Sigmoid colon (tissue), 7 donors: ENCODE data around the gene TMEM201. TPM values are rescaled to one million over a fixed set of nuclear protein-coding genes. Genes with fewer than 3 reads are reported as not detected.

Source experiments
- DNase-seq: peaks from one replicate; pipeline ENCODE4 v3.0.0-alpha.2; 2019
- H3K27ac ChIP-seq, 4 donors: fragments of 200-600 bp; sonication (generic); one replicate each; pipeline ENCODE4 v1.5.1; 2016 to 2019; ENCODE audit warnings: mild to moderate bottlenecking in 1 of 4
- H3K27me3 ChIP-seq, 3 donors: fragments of 200-600 bp; sonication (generic); one replicate each; pipeline ENCODE4 v1.5.1; 2019; ENCODE audit warnings: mild to moderate bottlenecking in 1 of 3
- H3K36me3 ChIP-seq, 4 donors: fragments of 200-600 bp; sonication (generic); one replicate each; pipeline ENCODE4 v1.5.1; 2016 to 2019
- H3K4me1 ChIP-seq, 4 donors: fragments of 200-600 bp; sonication (generic); one replicate each; pipeline ENCODE4 v1.5.1; 2017 to 2019
- H3K4me3 ChIP-seq, 4 donors: fragments of 200-600 bp; sonication (generic); one replicate each; pipeline ENCODE4 v1.5.1; 2017 to 2019; ENCODE audit warnings: mild to moderate bottlenecking in 2 of 4, moderate library complexity in 1 of 4
- H3K9me3 ChIP-seq, 4 donors: fragments of 200-600 bp in 3 of 4; sonication (generic) in 3 of 4; one replicate each; pipeline versions ENCODE4 v1.5.1 to v1.6.1; 2013 to 2019
- EP300 ChIP-seq, 4 donors: sonication (generic); formaldehyde crosslinking; IDR thresholded peaks; one replicate each; pipeline ENCODE4 v1.6.1; 2017; ENCODE audit warnings: antibody characterized with exemption in 4 of 4
- POLR2A ChIP-seq, 2 donors: fragments of 450-650 bp; IDR thresholded peaks; one replicate each; pipeline ENCODE4 v1.6.1; 2016; ENCODE audit warnings: antibody characterized with exemption in 2 of 2, mild to moderate bottlenecking in 2 of 2, moderate library complexity in 2 of 2
- POLR2AphosphoS5 ChIP-seq, 4 donors: sonication (generic); formaldehyde crosslinking; IDR thresholded peaks; one replicate each; pipeline ENCODE4 v1.6.1; 2017; ENCODE audit warnings: antibody characterized with exemption in 4 of 4
- WGBS, 2 donors: extraction: QIAGEN DNeasy Blood & Tissue Kit; methylation state at CpG; one replicate each; pipeline ENCODE4 v1.1.7; 2013; 5-methylcytosine and 5-hydroxymethylcytosine counted together
- intact Hi-C: fragments of 100-400 bp; cut with DNase I; formaldehyde crosslinking; loops from one replicate; pipeline ENCODE4 v1.15.1; 2023
- polyA plus RNA-seq, 3 donors: library from polyadenylated mRNA; stranded (reverse); fragments of 200-250 nt; gene quantifications; one replicate each; pipeline ENCODE4 v1.2.3, GENCODE V29; 2013
- total RNA-seq, 4 donors: library from RNA; depleted of rRNA; stranded (reverse); fragments of >200 nt; gene quantifications; one replicate each; pipeline ENCODE4 v1.1.0, GENCODE V29; 2016
- TF ChIP-seq, protein P1 (sequence below), 4 experiments: fragments of 450-650 bp in 3 of 4; fragments of 200-600 bp in 1 of 4; IDR thresholded peaks; one replicate each; pipeline ENCODE4 v1.5.1; 2016 to 2019; ENCODE audit warnings: antibody characterized with exemption in 4 of 4, mild to moderate bottlenecking in 3 of 4, moderate library complexity in 2 of 4
- donor health status: healthy with polysubstance abuse.
- donor health status: Bipolar disorder and iron deficiency.
- donor health status: healthy.

Gene TMEM201
- total and polyA plus RNA-seq, 7 donors = 0.23 to 7.4 (median 3.6) TPM

DNA sequence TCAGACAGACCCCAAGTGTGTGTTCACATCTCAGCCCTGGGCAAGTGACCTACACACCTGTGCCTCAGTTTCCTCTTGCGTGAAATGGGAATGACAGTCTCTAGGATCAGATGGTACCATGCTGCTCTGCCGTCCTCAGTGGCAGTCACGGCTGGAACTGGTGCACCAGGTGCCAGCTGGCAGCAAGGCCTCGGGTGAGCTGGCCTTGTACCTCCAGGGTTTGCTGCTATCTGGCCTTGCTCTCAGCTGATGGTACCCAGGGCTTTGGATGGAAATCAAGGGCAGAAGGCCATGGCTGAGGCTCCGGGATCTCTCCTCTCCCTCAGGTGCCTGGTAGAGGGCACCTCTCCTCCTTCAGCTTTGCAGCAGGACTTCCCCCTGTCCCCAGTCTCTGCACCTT is 21.3 kb downstream of the TMEM201 start:
- peaks cover 9 to 72% (median 17%) of the 10 kb centered on the region in 4 donors for H3K36me3 ChIP-seq
- TF ChIP-seq, protein P1, sequence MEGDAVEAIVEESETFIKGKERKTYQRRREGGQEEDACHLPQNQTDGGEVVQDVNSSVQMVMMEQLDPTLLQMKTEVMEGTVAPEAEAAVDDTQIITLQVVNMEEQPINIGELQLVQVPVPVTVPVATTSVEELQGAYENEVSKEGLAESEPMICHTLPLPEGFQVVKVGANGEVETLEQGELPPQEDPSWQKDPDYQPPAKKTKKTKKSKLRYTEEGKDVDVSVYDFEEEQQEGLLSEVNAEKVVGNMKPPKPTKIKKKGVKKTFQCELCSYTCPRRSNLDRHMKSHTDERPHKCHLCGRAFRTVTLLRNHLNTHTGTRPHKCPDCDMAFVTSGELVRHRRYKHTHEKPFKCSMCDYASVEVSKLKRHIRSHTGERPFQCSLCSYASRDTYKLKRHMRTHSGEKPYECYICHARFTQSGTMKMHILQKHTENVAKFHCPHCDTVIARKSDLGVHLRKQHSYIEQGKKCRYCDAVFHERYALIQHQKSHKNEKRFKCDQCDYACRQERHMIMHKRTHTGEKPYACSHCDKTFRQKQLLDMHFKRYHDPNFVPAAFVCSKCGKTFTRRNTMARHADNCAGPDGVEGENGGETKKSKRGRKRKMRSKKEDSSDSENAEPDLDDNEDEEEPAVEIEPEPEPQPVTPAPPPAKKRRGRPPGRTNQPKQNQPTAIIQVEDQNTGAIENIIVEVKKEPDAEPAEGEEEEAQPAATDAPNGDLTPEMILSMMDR (IDR thresholded peaks at IDR 0.05) = no peak
- TF ChIP-seq POLR2A (IDR thresholded peaks at IDR 0.05) (no peak), EP300 (IDR thresholded peaks at IDR 0.05) (no peak), POLR2AphosphoS5 (IDR thresholded peaks at IDR 0.05) (no peak)

DNA sequence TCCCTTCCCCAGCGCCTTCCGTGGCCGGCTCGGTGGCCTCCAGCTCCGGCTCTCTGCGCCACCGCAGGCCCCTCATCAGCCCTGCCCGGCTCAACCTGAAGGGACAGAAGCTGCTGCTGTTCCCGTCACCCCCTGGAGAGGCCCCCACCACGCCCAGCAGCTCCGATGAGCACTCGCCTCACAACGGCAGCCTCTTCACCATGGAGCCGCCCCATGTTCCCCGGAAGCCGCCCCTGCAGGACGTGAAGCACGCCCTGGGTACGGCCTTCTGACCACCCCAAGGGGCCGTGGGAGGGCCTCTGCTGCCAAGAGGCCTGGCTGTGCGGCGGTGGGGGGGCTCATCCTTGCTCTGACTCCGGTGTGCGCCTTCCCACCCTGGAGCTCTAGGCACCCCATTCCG is 21.8 kb downstream of the TMEM201 start:
- intact Hi-C loops = no loop called here
- no peak overlapping the region for H3K4me3 ChIP-seq
- H3K27me3 ChIP-seq = no peaks in the 10 kb centered on the region
- peaks cover 9 to 71% (median 17%) of the 10 kb centered on the region in 4 donors for H3K36me3 ChIP-seq
- H3K9me3 ChIP-seq = no peaks in the 10 kb centered on the region
- no peaks in the 10 kb centered on the region for H3K4me1 ChIP-seq
- WGBS, 2 donors = 91 to 92% methylated on average over 25 of the region's 25 CpGs
- no peak overlapping the region for H3K27ac ChIP-seq
- no peak for DNase-seq
- TF ChIP-seq, protein P1 (IDR thresholded peaks at IDR 0.05) = no peak
- TF ChIP-seq POLR2A (IDR thresholded peaks at IDR 0.05) = no peak
- TF ChIP-seq EP300 (IDR thresholded peaks at IDR 0.05) = no peak
- no peak for TF ChIP-seq POLR2AphosphoS5 (IDR thresholded peaks at IDR 0.05)

More for the DNA sequence above, 21.3 kb downstream of the TMEM201 start:
- no peaks in the 10 kb centered on the region for H3K9me3 ChIP-seq
- no peaks in the 10 kb centered on the region for H3K27me3 ChIP-seq
- H3K4me1 ChIP-seq = no peaks in the 10 kb centered on the region
- H3K4me3 ChIP-seq = no peak overlapping the region
- intact Hi-C loops = no loop called here
- WGBS, 2 donors = 93 to 94% methylated on average over 5 of the region's 5 CpGs
- no peak overlapping the region for H3K27ac ChIP-seq
- no peak for DNase-seq

DNA sequence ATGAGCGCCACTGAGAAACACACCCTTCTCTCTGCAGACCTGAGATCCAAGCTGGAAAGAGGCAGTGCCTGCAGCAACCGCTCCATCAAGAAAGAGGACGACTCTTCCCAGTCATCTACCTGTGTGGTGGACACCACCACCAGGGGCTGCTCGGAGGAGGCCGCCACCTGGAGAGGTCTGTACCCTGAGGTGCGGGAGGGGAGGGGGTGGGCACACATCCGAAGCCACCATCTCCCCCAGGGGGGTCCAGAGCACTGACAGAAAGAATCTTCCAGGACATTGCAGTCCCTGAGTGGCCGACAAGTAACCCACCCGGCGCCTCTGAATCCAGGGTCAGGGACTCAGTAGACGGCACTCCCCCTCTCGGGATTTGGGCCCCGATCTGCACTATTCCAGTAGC is 23.0 kb downstream of the TMEM201 start:
- intact Hi-C loops = no loop called here
- no peak overlapping the region for H3K27ac ChIP-seq
- no peaks in the 10 kb centered on the region for H3K27me3 ChIP-seq
- peaks cover 9 to 66% (median 17%) of the 10 kb centered on the region in 4 donors for H3K36me3 ChIP-seq
- 88 to 91% methylated on average over 13 of the region's 13 CpGs for WGBS, 2 donors
- no peak for DNase-seq
- H3K4me3 ChIP-seq = no peak overlapping the region
- H3K4me1 ChIP-seq = no peaks in the 10 kb centered on the region
- no peaks in the 10 kb centered on the region for H3K9me3 ChIP-seq
- TF ChIP-seq POLR2AphosphoS5 (IDR thresholded peaks at IDR 0.05) = no peak
- TF ChIP-seq, protein P1 (IDR thresholded peaks at IDR 0.05) = no peak
- TF ChIP-seq POLR2A (IDR thresholded peaks at IDR 0.05) = no peak
- TF ChIP-seq EP300 (IDR thresholded peaks at IDR 0.05) = no peak

DNA sequence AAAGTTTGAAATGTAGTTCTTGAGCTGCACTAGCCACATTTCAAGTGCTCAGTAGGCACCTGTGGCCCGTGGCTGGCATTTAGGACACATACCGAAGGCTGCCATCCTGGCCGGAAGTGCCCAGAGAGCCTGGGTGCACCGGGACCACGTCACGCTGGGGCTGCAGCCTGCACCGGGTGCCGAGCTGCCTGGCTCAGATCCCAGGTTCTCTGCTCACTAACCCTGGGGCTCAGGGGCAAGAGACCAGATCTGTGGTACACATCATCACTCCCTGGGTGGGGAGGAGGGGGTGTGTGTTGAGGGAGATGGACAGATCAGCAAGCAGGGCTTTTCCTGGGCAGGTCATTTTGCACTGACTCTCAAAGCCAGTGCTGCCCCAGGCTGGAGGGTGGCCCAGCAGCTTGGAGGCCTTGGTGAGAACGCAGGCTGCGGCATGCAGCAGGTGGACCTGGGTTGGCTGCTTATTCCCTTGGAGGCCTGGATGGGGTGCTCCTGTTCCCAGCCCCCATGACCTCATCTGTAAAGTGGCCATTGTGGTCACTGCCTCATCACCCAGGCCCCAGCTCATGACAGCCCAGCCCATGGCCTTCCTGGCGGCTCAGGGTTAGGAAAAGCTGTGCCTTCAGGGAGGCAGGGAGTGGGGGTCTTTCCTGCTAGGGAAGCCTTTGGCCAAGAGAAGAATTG is 23.6 kb downstream of the TMEM201 start:
- H3K27me3 ChIP-seq = peaks cover 0 to 3% (median 0%) of the 10 kb centered on the region in 3 donors
- no peak for DNase-seq
- no peaks in the 10 kb centered on the region for H3K9me3 ChIP-seq
- peaks cover 9 to 66% (median 17%) of the 10 kb centered on the region in 4 donors for H3K36me3 ChIP-seq
- H3K27ac ChIP-seq = no peak overlapping the region
- 91 to 93% methylated on average over 11 of the region's 11 CpGs for WGBS, 2 donors
- no peak overlapping the region for H3K4me3 ChIP-seq
- intact Hi-C loops = no loop called here
- no peaks in the 10 kb centered on the region for H3K4me1 ChIP-seq
- TF ChIP-seq EP300 (IDR thresholded peaks at IDR 0.05) = no peak
- TF ChIP-seq POLR2AphosphoS5 (IDR thresholded peaks at IDR 0.05) = no peak
- TF ChIP-seq, protein P1 (IDR thresholded peaks at IDR 0.05) = no peak
- TF ChIP-seq POLR2A (IDR thresholded peaks at IDR 0.05) = no peak
